ENCODE results near the gene COL11A2. TPM values are rescaled to one million over a fixed set of nuclear protein-coding genes. Genes with fewer than 3 reads are reported as not detected.
"Not testable (repeated sequence)": the region's sequence is repeated elsewhere in the genome, so short reads cannot be mapped to it uniquely, and the experiment has no call there.

Gene COL11A2
- total RNA-seq, 1 experiment from 2014 or later: 0.32 TPM

DNA sequence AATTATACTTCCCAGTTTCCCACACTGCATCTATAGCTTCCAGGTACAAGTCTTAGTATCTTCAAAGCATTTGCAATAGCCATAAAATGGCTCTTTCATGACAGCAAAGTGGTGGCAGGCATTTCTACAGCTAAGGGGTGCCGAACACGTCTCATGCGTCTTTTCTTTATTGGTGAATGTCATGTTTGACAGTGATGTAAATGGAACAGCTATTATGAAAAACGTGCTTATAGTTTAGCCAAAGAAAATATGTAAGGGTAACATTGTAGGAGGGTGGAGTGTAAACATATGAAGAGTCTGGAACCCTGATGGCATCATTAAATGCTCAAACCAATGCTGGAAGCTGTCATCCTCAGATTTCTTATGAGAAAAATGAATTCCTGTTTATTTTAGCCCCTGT is 37.9 kb downstream of the COL11A2 start:
- Histone ChIP-seq H3K4me1 (replicated peaks) (no peaks in the 10 kb centered on the region), H3K4me3 (no peak overlapping the region), H3K27ac (no peak overlapping the region), H3K36me3 (no peaks in the 10 kb centered on the region), H3K9me3 (replicated peaks) (no peaks in the 10 kb centered on the region), H3K27me3 (replicated peaks) (no peaks in the 10 kb centered on the region)
- DNase-seq (ENCODE audit: low read depth in 1 of 2, low spot score in 2 of 2): no peak

DNA sequence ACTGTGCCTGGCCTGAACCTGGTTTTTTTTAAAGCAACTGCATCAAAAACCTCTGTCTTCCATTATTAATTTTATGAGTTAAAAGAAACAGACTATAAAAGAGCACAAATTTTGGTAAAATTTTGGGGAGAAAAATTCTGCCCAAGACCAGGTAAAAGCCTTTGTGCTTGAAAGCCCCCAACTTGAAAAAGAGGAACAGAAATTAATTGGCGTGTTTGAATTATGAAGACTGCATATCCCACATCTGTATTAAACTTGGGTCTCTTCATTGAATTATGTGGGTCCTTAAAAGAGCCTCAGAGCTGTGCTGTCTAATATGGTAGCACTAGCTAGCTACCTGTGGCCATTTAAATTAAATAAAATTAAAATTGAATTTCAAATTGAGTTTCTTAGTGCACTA is 41.2 kb downstream of the COL11A2 start:
- DNase-seq (ENCODE audit: low read depth in 1 of 2, low spot score in 2 of 2): no peak

DNA sequence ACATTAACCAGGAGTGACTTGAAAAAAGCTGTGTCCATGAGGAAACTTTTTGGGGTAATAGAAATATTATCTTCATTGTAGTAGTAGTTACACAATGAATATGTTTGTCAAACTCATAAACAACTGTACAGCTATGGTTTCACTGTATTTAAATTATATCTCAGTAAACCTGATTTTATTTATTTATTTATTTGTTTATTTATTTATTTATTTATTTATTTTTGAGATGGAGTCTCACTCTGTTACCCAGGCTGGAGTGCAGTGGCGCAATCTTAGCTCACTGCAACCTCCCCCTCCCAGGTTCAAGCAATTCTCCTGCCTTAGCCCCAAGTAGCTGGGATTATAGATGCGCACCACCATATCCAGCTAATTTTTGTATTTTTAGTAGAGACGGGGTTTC is 41.7 kb downstream of the COL11A2 start:
- H3K27ac ChIP-seq; H3K4me1 ChIP-seq (replicated peaks); H3K27me3 ChIP-seq (replicated peaks); DNase-seq (ENCODE audit: low read depth in 1 of 2, low spot score in 2 of 2); H3K4me3 ChIP-seq; H3K9me3 ChIP-seq (replicated peaks); H3K36me3 ChIP-seq: not testable (repeated sequence)

More for the DNA sequence above, 41.2 kb downstream of the COL11A2 start:
- Histone ChIP-seq H3K9me3 (replicated peaks) (no peaks in the 10 kb centered on the region), H3K4me3 (no peak overlapping the region), H3K36me3 (no peaks in the 10 kb centered on the region), H3K4me1 (replicated peaks) (no peaks in the 10 kb centered on the region), H3K27me3 (replicated peaks) (peaks cover 4% of the 10 kb centered on the region; the same call in 1 of the 2 replicates), H3K27ac (no peak overlapping the region)

DNA sequence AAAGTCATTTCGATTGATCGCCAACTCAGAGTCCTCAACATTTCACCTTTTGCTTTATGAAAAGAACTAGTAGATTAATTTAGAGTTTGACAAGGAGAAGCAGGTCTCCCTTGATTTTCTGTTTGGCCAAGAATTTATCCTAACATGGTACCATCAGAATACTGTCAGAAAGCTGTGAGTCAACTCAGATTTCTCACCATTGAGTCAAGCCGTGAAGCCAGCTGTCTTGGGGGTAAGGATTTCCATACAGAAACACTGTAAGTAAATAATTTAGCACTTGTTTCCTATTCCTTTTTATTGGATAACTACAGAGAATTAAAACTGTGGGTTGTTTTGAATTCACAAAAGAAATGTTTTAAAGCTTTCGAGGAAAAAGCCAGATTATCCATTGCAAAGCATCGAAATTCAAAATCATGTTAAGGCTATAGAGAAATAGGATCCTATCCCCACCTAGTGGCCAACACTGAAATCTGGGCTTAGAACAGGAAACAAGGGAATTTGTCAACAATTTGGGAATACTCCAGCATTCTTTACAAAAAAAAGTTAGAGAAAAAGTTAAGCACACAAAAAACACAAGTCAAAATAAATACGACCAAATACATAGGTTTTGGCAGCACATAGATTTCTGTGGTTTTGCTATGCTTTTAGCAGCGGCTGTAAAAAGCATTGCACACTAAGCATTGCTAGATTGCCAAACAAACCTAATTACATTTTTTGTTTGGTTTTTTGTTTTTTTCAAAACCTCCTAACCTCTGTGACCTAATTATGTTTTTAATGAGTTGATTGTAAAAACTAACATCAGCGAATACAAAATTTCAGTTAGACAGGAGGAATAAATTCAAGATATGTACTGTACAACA is 44.2 kb downstream of the COL11A2 start:
- peak in 1 of 2 experiments; percentile 18 for DNase-seq (ENCODE audit: low read depth in 1 of 2, low spot score in 2 of 2)
- H3K9me3 ChIP-seq (replicated peaks): no peaks in the 10 kb centered on the region
- no peak overlapping the region for H3K4me3 ChIP-seq
- no peak overlapping the region for H3K27ac ChIP-seq
- no peaks in the 10 kb centered on the region for H3K4me1 ChIP-seq (replicated peaks)
- peaks cover 4% of the 10 kb centered on the region; the same call in 1 of the 2 replicates for H3K27me3 ChIP-seq (replicated peaks)
- H3K36me3 ChIP-seq: no peaks in the 10 kb centered on the region

DNA sequence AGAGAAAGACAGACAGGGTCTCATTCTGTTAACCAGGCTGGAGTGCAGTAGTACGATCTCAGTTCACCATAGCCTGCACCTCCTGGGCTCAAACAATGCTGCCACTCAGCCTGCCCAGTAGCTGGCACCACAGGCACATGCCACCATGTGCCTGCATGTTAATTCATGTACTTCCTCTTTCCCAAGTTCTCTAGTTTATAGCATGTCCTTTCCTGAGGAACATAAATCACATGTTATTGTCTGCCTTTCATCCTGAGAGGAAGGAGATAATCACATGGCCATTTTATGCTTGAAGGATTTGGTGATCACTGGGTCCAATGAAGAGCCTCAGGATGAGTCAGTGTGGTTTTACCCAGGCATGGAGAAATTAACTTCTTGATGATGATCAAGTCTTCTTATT is 47.9 kb downstream of the COL11A2 start:
- no peaks in the 10 kb centered on the region for H3K4me1 ChIP-seq (replicated peaks)
- H3K36me3 ChIP-seq: no peaks in the 10 kb centered on the region
- no peak overlapping the region for H3K4me3 ChIP-seq
- H3K9me3 ChIP-seq (replicated peaks): no peaks in the 10 kb centered on the region
- peaks cover 12% of the 10 kb centered on the region; the same call in 1 of the 2 replicates for H3K27me3 ChIP-seq (replicated peaks)
- DNase-seq (ENCODE audit: low read depth in 1 of 2, low spot score in 2 of 2): no peak
- H3K27ac ChIP-seq: no peak overlapping the region

DNA sequence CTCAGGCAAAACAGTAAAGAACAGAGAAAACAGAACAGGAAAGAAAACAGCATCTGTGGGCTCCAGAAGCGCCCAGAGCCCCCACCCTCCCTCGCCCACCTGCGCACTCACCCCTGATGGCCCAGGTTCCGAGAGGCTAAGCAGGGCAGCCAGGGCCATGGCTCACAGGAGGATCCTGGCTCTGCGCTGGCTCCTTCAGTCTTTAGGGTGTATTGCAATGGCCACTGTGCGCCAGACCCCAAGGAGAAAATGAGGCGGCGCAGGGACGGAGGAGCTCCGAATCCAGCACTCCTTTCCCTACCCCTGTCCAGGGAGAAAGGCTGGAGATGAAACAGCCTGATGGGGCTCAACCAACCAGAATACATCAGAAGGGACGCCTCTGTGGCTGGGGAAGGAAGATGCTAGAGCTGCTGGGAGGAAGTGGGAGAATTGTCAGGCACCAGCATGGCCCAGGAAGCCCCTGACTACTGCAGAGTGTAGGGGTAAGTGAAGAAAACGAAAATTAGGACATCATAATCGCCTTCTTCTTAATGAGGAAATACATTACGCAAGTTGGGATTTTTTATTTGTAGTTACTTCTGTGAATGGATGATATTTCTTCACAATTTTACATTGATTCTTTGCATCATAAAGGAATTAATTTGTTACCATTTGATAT is 49.0 kb downstream of the COL11A2 start:
- Histone ChIP-seq H3K9me3 (replicated peaks) (no peaks in the 10 kb centered on the region), H3K4me3 (no peak overlapping the region), H3K4me1 (replicated peaks) (no peaks in the 10 kb centered on the region), H3K27me3 (replicated peaks) (peaks cover 10% of the 10 kb centered on the region; the same call in 1 of the 2 replicates), H3K27ac (no peak overlapping the region), H3K36me3 (no peaks in the 10 kb centered on the region)
- DNase-seq (ENCODE audit: low read depth in 1 of 2, low spot score in 2 of 2): no peak

DNA sequence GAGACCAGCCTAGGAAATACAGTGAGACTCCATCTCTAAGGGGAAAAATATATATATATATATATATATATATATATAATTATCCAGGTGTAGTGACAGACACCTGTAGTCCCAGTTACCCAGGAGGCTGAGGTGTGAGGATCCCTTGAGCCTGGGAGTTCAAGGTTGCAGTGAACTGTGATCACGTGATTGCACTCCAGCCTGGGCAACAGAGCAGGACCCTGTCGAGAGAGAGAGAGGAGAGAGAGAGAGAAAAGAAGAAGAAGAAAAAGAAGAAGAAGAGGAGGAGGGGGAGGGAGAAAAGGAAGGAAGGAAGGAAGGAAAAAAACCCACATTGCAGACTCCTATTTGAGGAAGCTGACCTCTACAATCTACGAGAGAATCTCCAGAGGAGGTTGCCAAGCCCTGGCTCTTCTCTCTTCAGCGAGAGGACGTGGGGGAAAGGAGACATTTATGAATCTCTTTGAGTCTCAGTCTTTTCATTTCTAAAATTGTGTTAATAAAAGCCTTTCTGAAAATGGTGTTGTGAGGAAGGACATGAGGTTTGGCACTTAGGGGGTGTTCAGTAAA is 49.7 kb downstream of the COL11A2 start:
- H3K36me3 ChIP-seq: no peaks in the 10 kb centered on the region
- no peaks in the 10 kb centered on the region for H3K4me1 ChIP-seq (replicated peaks)
- no peak for DNase-seq (ENCODE audit: low read depth in 1 of 2, low spot score in 2 of 2)
- no peak overlapping the region for H3K27ac ChIP-seq
- no peak overlapping the region for H3K4me3 ChIP-seq
- H3K27me3 ChIP-seq (replicated peaks): peaks cover 8% of the 10 kb centered on the region; the same call in 1 of the 2 replicates
- H3K9me3 ChIP-seq (replicated peaks): no peaks in the 10 kb centered on the region

DNA sequence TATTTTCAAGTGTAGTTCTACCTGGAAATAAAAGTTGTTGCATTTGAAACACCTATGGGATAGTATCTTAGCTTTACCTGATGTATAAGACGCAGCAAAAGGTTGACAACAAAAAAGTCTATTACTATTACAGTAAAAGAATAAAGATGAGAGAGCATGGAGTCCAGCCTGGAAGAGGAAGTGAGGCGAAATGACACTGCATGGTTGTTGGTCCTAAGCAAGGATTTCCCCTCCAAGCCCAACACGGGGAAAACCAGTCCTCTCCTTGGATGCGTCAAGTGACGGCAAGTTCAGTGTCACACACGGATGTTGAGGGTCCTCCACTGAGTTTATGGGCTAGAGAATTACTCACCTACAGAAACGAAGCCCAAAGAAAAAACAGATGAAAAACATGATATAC is 51.7 kb downstream of the COL11A2 start:
- Histone ChIP-seq H3K36me3 (no peaks in the 10 kb centered on the region), H3K4me1 (replicated peaks) (no peaks in the 10 kb centered on the region), H3K4me3 (no peak overlapping the region), H3K27ac (no peak overlapping the region), H3K9me3 (replicated peaks) (no peaks in the 10 kb centered on the region), H3K27me3 (replicated peaks) (peaks cover 8% of the 10 kb centered on the region)
- no peak for DNase-seq (ENCODE audit: low read depth in 1 of 2, low spot score in 2 of 2)

DNA sequence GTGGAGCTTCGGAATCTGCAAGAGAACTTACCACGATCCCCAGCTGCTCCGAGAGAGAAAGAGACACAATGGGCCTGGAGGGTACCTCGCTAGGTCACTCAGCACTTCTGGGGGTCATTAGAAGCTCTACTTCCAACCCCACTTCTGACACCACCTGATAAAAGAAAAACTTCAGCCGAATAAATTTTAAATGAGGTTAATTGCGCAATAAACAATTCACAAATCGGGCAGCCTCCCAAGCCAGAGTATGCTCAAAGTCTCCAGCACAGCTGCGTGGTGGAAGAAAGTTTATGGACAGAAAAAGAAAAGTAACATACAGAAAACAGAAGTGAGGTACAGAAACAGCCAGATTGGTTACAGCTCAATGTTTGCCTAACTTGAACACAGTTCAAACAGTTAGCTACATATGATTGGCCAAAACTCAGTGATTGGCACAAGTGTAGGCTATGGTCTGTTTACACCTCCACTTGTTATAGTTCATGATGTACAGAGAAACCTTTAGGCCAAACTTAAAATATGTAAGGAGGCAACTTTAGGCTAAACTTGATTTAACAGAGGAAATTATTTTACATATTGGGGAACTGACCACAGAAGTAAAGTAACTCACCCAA is 52.6 kb downstream of the COL11A2 start:
- Histone ChIP-seq H3K4me3 (no peak overlapping the region), H3K9me3 (replicated peaks) (no peaks in the 10 kb centered on the region), H3K27me3 (replicated peaks) (peaks cover 8% of the 10 kb centered on the region), H3K4me1 (replicated peaks) (no peaks in the 10 kb centered on the region), H3K36me3 (no peaks in the 10 kb centered on the region), H3K27ac (no peak overlapping the region)
- no peak for DNase-seq (ENCODE audit: low read depth in 1 of 2, low spot score in 2 of 2)

DNA sequence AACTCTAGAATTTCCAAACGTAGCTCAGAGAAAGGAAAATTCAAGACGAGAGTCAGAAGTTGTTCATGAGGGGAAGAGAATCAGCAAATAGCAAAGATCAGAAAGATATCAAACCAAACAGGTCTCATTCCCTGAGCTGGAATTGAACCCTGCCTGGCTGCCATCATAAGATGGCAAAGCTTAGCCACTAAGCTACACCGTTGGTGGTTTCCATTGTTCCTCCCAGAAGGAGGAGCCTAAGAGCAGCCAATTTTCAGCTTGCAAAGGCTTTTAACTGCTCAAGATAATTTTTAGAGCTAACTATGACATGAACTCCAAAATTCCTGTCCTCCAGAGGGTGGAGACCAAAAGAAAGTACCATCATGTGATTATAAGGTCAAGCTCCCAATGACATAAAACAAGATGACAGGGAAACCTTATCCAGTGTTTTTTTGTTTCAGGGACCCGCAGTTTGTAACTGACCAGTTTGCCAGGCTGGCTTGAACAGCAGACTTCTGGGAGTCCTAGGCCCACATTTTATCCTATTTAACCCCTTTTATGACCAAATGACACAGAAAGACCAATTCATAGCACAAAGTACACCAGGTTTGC is 55.9 kb downstream of the COL11A2 start:
- Histone ChIP-seq H3K36me3 (no peaks in the 10 kb centered on the region), H3K4me3 (no peak overlapping the region), H3K27me3 (replicated peaks) (peaks cover 20% of the 10 kb centered on the region), H3K9me3 (replicated peaks) (no peaks in the 10 kb centered on the region), H3K27ac (no peak overlapping the region), H3K4me1 (replicated peaks) (no peaks in the 10 kb centered on the region)
- no peak for DNase-seq (ENCODE audit: low read depth in 1 of 2, low spot score in 2 of 2)

DNA sequence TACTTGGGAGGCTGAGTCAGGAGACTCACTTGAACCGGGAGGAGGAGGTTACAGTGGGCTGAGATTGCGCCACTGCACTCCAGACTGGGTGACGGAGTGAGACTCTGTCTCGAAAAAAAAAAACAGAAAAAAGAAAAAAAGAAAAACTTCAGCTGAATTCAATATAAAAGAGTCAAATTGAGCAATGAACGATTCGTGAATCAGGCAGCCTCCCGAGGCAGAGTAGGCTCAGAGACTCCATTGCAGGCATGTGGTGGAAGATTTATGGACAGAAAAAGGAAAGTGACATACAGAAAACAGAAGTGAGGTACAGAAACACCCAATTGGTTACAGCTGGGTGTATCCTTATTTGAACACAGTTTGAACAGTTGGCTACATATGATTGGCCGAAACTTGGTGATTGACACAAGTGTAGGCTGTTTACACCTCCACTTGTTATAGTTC is 60.2 kb downstream of the COL11A2 start:
- no peaks in the 10 kb centered on the region for H3K9me3 ChIP-seq (replicated peaks)
- H3K4me1 ChIP-seq (replicated peaks): no peaks in the 10 kb centered on the region
- no peak for DNase-seq (ENCODE audit: low read depth in 1 of 2, low spot score in 2 of 2)
- H3K4me3 ChIP-seq: no peak overlapping the region
- H3K36me3 ChIP-seq: no peaks in the 10 kb centered on the region
- peaks cover 22% of the 10 kb centered on the region for H3K27me3 ChIP-seq (replicated peaks)
- H3K27ac ChIP-seq: no peak overlapping the region

DNA sequence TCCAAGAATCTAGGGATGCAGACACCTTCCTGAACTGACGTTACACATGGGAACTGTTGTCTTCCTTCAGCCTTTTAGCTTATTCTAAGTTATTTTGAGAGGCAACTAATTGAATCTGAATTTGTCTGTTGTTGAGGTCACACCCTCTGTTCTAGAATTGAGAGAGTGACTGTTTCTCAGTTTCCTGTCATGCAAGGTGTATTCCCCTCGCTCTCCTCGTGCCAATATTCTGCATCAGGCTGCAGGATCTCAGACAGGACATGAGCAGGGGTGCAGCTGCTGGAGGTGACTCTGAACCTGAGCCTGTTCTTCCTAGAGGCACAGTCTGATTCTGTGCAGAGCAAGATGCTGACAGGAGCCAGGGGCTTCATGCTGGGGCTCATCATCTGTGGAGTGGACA is 63.9 kb downstream of the COL11A2 start:
- DNase-seq (ENCODE audit: low read depth in 1 of 2, low spot score in 2 of 2): no peak
- Histone ChIP-seq H3K27me3 (replicated peaks) (peaks cover 18% of the 10 kb centered on the region; the same call in 1 of the 2 replicates), H3K9me3 (replicated peaks) (peaks cover 14% of the 10 kb centered on the region), H3K27ac (no peak overlapping the region), H3K4me1 (replicated peaks) (no peaks in the 10 kb centered on the region), H3K36me3 (no peaks in the 10 kb centered on the region), H3K4me3 (no peak overlapping the region)

DNA sequence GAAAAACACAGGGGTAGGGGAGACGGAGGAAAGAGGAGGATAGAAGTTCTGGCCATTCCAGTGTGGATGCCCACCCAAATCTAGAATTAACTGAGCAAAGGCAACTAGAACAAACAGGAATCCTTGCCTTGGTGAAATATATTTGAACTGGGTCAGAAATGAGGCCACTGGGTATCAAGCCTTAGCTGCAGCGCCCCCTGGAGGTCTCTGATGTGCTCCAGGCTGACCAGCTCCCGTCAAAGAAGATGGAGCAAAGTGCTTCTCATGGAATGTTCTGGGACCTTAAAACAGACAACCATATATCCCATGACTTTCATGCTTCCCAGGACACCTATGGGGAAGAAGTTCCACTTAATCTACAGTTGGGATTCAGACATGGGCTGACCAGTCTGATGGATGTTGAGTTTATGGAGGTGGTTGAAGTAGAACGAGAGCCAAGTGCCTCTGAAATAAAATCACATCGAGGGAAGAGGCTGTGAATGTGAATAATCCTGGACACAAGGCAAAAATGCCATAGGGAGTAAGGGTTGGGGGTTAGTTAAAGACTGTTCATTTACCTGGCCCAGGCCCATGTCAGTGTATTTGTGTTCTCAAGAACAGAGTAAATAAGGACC is 66.1 kb downstream of the COL11A2 start:
- no peak overlapping the region for H3K27ac ChIP-seq
- no peak for DNase-seq (ENCODE audit: low read depth in 1 of 2, low spot score in 2 of 2)
- H3K27me3 ChIP-seq (replicated peaks): peaks cover 13% of the 10 kb centered on the region; the same call in 1 of the 2 replicates
- H3K9me3 ChIP-seq (replicated peaks): peaks cover 14% of the 10 kb centered on the region
- H3K4me1 ChIP-seq (replicated peaks): no peaks in the 10 kb centered on the region
- H3K36me3 ChIP-seq: no peaks in the 10 kb centered on the region
- H3K4me3 ChIP-seq: no peak overlapping the region
